HG03066 (cell line): ENCODE measurements around the gene EFNB1.

Experiments
- ATAC-seq: cut with Tn5 transposase; IDR thresholded peaks from one replicate; pipeline ENCODE4 v1.9.1; 2021; ENCODE audit warnings: low read depth; ENCODE audit not compliant: unreplicated experiment

Gene EFNB1

DNA sequence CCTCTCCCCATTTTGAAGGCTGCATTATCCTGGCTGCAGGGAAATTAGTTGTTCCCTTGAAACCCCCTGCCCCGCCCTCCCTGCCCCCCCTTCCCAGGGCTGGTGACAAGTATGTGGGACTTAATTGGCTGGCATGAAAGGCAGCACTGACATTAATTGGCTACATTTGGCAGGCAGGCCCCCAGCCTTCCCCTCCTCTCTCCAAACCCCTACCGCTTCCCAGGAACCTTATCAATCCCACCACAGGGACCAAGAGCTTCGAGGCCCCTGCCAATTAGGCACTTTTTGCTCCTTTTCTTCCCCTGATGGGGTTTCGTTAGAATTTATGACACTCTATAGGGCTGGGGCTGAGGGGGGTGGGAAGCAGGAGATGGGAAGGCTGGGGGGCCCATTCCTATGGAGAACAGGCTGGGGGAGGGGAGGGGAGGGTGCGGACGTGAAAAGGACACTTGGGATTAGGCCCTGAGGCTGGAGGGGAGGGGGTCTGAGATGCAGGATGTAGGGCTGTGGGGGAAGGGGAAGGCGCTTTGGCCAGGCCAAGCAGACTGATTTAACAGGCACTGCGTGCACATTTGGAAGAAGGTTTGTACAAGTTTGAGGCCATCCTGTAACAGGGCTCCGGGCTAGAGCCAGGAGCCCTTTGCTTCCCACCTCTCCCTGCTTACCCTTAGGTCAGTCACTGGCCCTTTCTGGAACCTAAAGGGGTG lies 52.2 kb downstream of the EFNB1 start:
- no peak for ATAC-seq

GRCh38 chrX:68881911-68882310 lies 53.1 kb downstream of the EFNB1 start:
- ATAC-seq, result no peak

GRCh38 chrX:68883800-68884199 lies 55.0 kb downstream of the EFNB1 start:
- ATAC-seq, result no peak

DNA sequence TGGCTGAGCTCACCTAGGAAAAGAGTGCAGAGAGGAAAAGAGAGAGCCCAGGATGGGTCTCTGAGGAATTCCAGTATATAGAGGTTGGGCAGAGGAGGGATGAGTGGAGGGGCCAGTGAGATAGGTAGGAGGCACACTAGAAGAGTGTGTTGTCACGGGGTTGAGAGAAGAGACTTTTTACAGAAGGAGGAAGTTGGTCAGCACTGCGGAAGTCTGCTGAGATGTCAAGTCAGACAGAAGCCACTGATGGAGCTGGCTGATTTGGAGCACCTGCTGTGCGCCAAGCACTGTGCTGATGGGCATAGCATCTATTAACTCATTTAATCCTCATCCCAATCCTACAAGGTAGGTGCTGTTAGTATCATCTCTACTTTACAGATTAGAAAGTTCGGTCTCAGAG lies 60.4 kb downstream of the EFNB1 start:
- ATAC-seq, result no peak
